WTC11 (cell line): ENCODE measurements around the gene PAPPA2.

Experiments
- AFF4 ChIP-seq: sonication (generic); formaldehyde crosslinking; IDR thresholded peaks from 2 replicates; pipeline ENCODE4 v1.8.1; 2023; ENCODE audit warnings: mild to moderate bottlenecking, missing genetic modification reagents, borderline replicate concordance
- CREM ChIP-seq: sonication (generic); formaldehyde crosslinking; IDR thresholded peaks from 2 replicates; pipeline ENCODE4 v1.8.1; 2022; ENCODE audit warnings: mild to moderate bottlenecking, missing genetic modification reagents, moderate library complexity
- CTCF ChIP-seq: fragments of 200-600 bp; IDR thresholded peaks from 2 replicates; pipeline ENCODE4 v1.8.0; 2022; ENCODE audit warnings: antibody characterized with exemption
- FOXJ3 ChIP-seq: sonication (generic); formaldehyde crosslinking; IDR thresholded peaks from 2 replicates; pipeline ENCODE4 v1.9.0; 2021; ENCODE audit warnings: missing genetic modification reagents, mild to moderate bottlenecking, borderline replicate concordance
- KAT7 ChIP-seq: sonication (generic); formaldehyde crosslinking; IDR thresholded peaks from 2 replicates; pipeline ENCODE4 v1.8.1; 2023; ENCODE audit warnings: missing genetic modification reagents, mild to moderate bottlenecking, borderline replicate concordance
- NFYB ChIP-seq: sonication (generic); formaldehyde crosslinking; conservative IDR thresholded peaks from 2 replicates; pipeline ENCODE4 v1.8.0; 2022; ENCODE audit warnings: low read depth, missing genetic modification reagents
- SMAD3 ChIP-seq: sonication (generic); formaldehyde crosslinking; IDR thresholded peaks from 2 replicates; pipeline ENCODE4 v1.8.0; 2022; ENCODE audit warnings: missing genetic modification reagents, mild to moderate bottlenecking, borderline replicate concordance
- ZSCAN18 ChIP-seq: fragments of 250-450 bp; sonication (Bioruptor Pico); IDR thresholded peaks from 2 replicates; pipeline ENCODE4 v2.1.2; 2022; ENCODE audit warnings: mild to moderate bottlenecking, moderate library complexity
- TF ChIP-seq, protein P1 (sequence below): sonication (generic); formaldehyde crosslinking; IDR thresholded peaks from 2 replicates; pipeline ENCODE4 v1.8.0; 2022; ENCODE audit warnings: mild to moderate bottlenecking, missing genetic modification reagents

- no peak for TF ChIP-seq KAT7 (CRISPR knock-in tag)
- no peak for TF ChIP-seq NFYB (CRISPR knock-in tag)
- TF ChIP-seq FOXJ3 (CRISPR knock-in tag) = no peak
- no peak for TF ChIP-seq CTCF
- TF ChIP-seq CREM (CRISPR knock-in tag) = no peak
- no peak for TF ChIP-seq SMAD3 (CRISPR knock-in tag)
- TF ChIP-seq ZSCAN18 (CRISPR knock-in tag) = no peak
- TF ChIP-seq, protein P1, sequence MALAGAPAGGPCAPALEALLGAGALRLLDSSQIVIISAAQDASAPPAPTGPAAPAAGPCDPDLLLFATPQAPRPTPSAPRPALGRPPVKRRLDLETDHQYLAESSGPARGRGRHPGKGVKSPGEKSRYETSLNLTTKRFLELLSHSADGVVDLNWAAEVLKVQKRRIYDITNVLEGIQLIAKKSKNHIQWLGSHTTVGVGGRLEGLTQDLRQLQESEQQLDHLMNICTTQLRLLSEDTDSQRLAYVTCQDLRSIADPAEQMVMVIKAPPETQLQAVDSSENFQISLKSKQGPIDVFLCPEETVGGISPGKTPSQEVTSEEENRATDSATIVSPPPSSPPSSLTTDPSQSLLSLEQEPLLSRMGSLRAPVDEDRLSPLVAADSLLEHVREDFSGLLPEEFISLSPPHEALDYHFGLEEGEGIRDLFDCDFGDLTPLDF (CRISPR knock-in tag) = no peak
- TF ChIP-seq AFF4 (CRISPR knock-in tag) = no peak
Measured at GRCh38 chr1:176801514-176802020, 338.6 kb downstream of the PAPPA2 start.
